Hematopoietic multipotent progenitor cell treated with erythropoietin and hydrocortisone succinate and interleukin-3 and kit ligand, for 8 days (in vitro differentiated cells): ENCODE results near the gene ASB15.
"Not testable (repeated sequence)": the region's sequence is repeated elsewhere in the genome, so short reads cannot be mapped to it uniquely, and the experiment has no call there.

ENCODE experiments used
- DNase-seq: peaks from one replicate; pipeline ENCODE4 v3.0.0-alpha.2; 2015

The ASB15 gene

DNA sequence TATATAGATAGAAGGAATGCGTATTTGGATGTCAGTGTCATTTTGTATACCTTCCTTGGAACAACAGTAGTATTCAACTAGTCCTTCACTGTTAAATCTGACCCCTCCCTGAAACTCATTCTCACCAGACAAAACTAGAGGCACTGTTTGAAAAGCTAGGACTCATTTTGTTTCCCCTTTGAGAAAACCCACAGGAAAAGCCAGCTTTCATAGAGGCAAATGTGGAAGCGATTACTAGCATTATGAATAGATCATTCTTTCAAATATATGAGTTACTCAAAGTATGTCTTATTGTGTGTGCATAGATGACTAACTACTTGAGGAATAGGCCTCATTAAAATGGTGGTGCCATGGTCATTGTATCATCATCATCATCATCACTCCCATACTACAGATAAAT, 1.9 kb upstream of the ASB15 start:
- no peak for DNase-seq

DNA sequence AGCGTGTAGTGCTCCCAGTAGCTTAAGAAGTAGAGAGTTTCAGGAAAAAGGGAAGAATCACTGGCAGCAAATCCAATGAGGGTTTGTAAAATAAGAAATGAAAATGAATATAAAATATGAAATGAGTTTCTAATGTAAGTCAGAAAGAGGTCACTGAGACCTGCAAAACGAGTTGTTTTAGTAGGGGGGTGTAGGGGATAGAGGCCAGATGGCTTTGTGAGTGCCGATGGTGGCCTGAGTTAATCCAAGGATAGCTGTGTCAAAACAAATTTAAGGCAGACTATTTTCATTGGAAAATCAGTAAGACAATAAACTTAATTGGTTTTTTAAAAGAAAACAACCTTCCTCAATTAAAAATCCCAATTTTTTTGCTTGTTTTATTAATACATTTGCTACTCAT, 745 bp upstream of the ASB15 start:
- no peak for DNase-seq

DNA sequence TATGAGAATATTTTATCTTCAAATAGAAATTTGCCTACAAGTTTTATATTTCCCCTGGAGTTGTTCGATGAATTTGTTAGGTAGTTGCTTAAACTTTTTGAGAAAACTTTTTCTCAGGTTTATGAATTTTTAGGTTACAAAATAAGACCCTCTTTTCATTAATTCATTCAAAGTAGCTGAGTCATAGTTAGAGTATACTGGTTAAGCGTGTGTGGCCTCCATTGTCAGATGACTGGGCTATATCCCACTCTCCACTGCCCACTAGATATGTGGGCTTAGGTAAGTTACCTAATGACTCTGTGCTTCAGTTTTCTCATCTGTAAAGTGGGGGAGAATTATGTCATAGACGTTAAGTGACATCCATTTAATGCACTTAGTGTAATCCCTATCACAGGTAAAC, 1.0 kb downstream of the ASB15 start:
- no peak for DNase-seq

- no peak for DNase-seq
Observed at GRCh38 chr7:123604739-123605138, 3.1 kb downstream of the ASB15 start.

DNA sequence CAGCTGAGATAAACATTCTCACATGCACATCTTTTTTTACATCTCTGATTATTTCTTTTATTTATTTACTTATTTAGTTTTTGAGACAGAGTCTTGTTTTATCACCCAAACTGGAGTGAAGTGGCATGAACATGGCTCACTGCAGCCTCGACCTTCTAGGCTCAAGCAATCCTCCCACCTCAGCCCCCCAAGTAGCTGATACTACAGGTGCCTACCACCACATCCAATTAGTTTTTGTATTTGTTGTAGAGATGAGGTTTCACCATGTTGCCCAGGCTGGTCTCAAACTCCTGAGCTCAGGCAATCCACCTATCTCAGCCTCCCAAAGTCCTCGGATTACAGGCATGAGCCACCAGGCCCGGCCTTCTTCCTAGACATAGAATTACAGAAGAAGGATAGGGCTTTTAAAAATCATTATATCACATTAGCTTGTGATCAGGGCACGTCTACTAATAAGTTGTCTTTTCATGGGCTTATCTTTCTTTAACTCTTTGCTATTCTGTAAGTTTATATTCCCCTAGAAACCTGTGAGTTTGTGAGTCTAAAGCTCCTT, 5.9 kb downstream of the ASB15 start:
- DNase-seq, result no peak

DNA sequence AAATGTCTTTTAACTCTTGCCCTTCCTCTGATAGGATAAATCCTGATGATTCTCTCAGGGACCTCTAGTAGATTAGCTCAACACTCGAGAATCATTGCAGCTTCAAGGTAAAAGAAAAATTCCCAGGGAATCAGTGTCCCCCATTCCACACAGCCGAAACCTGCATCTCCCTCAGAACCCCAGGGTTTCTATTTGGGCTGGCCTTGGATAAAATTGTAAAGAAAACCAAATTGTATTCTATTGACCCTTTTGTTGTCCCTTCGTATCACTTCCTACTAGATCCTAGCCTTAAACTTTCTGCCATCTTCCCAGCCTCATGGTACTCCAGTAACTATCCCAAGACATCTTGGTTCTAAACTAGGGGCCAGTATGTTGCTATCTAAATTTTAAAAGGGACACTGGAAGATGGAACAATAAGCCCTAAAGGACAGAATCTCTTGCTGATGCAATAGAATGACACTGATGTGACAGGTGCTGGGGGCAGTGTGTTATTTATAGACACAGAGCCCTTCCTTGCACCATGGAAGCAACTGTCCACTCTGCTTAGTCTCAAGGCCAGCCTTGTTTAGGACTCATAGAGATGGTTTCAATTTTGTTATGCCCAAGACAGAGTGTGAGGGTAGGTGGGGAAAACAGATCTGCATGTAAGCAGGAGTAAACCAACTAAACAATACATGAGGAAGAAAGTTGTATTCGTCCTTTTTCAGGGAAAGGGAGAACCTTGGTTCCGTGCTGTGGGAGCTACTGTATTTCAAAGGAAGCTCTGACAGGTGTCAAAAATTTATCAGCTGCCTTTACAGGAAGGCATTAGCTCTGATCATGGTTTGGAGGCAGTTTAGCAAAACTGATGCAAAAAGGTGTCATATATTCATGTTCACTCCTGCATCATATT, 7.6 kb downstream of the ASB15 start:
- no peak for DNase-seq

GRCh38 chr7:123609883-123610239, 8.2 kb downstream of the ASB15 start:
- DNase-seq, result no peak

DNA sequence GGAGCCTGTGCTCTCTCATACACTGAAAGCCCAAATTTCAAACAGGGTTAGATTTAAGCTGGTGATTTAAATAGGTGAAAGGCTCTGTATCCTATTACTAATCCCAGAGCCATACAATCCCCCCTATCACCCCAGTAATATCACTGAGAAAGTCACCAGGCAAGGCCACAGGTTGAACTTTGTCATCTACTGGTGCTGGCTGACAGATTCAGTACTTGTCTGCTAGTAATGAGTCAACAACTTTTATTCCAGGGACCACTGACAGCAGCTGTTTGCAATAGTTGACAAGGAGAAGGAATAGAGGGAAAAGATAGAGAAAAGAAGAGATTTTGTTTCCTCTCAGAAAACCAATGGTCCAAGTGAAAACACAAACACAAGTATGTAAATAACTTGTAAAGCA, 10.4 kb downstream of the ASB15 start:
- no peak for DNase-seq

- no peak for DNase-seq
Observed at GRCh38 chr7:123615344-123615743, 13.7 kb downstream of the ASB15 start.

GRCh38 chr7:123616223-123616622, 14.6 kb downstream of the ASB15 start:
- DNase-seq, result no peak

DNA sequence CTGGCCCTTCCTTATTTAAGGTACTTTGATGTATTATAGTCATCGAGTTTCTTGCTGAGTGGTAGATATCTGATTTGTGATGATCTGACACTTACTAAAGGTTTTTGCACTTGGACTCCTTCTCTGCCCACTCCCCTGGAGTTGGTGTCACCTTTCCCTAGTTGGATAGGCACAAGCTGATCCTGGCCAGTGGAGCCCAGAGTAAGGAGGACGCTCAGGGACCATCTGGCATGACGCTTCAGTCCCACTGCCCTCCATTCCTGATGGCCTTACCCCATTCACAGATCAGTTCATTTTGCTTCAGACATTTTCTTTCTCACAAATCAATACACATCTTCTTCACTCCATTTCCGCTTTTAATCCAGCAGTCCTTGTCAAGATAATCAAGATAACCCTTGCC, 20.1 kb downstream of the ASB15 start:
- no peak for DNase-seq

DNA sequence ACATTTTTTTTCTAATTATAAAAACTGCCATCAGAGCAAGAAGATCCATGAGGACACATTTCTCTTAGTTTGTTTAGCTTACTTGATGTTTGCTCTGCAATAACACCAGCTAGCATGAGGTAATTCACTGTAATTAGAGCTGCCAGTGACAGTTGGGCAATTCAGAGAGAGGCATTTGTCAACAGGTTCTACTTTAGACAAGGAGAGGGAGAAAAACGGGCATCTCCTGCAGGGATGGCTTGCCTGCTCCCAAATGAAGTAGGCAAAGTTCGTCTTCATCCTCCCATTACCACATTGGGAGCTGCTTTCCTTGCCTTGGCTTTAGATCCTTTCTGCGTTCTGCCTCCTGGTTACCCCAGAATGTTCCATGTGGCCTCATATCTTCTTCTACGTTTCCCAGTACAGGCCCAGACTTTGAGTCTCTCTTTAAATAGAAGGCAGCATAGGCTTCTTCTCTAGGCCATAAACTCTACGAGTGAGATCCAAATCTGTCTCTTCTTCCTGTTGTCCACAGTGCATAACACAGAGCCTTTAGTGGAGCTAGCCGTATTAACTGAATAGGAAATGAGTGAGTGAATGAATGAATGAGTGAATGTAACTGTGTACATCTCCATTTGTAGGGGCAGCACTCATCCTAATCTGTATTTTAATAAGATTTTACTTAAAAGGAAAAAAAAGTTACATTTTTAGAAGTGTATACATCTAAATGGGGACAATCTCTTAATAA, 21.2 kb downstream of the ASB15 start:
- DNase-seq, result no peak

DNA sequence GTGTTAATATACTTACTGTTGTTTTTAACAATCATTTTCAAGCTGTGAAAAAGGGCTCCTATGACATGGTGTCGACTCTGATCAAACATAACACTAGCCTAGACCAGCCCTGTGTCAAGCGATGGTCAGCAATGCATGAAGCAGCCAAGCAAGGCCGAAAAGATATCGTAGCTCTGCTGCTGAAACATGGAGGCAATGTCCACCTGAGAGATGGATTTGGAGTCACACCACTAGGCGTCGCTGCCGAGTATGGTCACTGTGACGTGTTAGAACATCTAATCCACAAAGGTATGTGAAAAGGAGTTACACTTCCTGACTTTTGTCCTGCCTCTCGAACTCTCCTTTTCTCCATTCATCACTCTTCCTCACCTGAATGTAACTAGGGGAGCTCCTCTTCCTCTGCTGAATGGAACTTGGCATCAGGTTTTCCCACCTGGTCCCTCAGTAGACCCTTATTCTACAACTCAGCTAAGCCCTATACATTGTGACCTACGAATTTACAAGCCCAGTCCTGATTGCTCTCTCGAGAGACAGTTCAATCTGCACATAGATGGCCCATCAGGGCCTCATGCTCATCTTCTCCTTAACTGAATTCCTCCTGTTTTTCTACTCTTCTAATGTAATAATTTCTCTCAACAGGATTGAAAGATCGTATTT, 23.0 kb downstream of the ASB15 start:
- peak; percentile 67 for DNase-seq

- DNase-seq, result no peak
Observed at GRCh38 chr7:123625254-123625653, 23.6 kb downstream of the ASB15 start.

GRCh38 chr7:123627851-123628250, 26.2 kb downstream of the ASB15 start:
- no peak for DNase-seq

- DNase-seq, result no peak
Observed at GRCh38 chr7:123628829-123629228, 27.2 kb downstream of the ASB15 start.

GRCh38 chr7:123629281-123629680, 27.7 kb downstream of the ASB15 start:
- no peak for DNase-seq

DNA sequence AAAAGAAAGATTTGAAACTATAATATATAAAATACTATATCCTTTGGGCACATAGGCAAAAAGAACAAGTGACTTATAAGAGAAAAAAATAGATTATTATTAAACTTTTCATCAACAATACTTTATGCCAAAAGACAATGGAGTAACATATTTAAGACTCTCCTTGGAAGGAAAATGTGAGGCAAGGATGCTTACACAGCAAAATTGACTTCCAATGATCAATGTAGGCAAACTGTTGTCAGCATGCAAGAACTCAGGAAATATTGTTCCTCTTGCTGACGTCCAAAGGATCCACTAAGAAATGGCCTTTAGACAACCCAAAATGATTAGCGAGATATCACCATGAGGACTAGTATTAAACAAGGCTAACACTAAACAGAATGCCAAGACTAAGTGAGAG, 31.2 kb downstream of the ASB15 start:
- no peak for DNase-seq

- DNase-seq, result no peak
Observed at GRCh38 chr7:123633553-123633952, 31.9 kb downstream of the ASB15 start.

GRCh38 chr7:123634011-123634573, 32.5 kb downstream of the ASB15 start:
- DNase-seq, result not testable (repeated sequence)

DNA sequence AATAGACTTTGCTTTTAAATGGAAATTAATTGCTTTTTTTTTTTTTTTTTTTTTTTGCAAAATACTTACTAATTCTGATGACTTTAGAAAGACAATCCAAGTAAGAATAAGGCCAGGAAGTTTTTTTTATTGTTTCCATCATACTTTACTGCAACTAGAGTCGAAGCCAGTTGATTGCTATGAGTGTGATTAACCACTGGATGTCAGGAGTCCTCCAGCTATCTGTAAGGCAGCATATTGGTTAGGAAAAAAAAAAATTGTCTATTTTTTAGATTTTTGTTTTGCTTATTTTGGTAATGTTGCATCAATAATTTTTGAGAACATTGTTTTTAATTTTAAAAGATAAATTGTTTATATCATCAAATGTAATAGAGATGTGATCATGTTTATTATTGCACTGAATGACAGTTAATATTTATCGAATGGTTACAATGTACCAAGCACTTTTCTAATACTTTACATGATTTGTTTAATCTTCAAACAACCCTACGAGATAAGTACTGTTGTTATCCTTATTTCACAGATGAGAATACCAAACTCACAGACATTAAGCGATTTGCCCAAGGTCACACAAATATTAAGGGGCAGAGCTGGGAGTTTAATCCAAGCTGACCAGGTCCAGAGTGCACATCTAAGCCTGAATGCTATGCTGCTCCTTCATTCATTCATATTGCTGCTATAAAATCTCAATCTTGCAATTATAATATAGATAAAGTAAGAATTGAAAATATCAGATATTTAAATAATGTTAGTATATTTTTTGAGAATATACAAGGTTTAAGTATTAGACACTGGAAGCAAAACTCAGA, 34.1 kb downstream of the ASB15 start:
- peak; percentile 17 for DNase-seq

GRCh38 chr7:123637203-123637602, 35.6 kb downstream of the ASB15 start:
- DNase-seq, result no peak
